Mucosa of gallbladder (tissue), 1 donor: ENCODE measurements around the gene RSPO1. TPM values are rescaled to one million over a fixed set of nuclear protein-coding genes. Genes with fewer than 3 reads are reported as not detected.

Experiments used
- DNase-seq: peaks from one replicate; pipeline ENCODE4 v3.0.0-alpha.2; 2020; ENCODE audit warnings: low spot score
- total RNA-seq: library from RNA; stranded (reverse); gene quantifications from one replicate; pipeline ENCODE4 v1.2.1, GENCODE V29; 2021
- donor health status: DM: no; HTN: no; CAD: no.

Gene RSPO1
- total RNA-seq, 1 donor from 2014 or later = 6.0 TPM

- no peak for DNase-seq
These were observed 22.2 kb upstream of the RSPO1 start for GRCh38 chr1:37656881-37657280.

- DNase-seq = no peak
These were observed 21.3 kb upstream of the RSPO1 start for GRCh38 chr1:37656026-37656425.

GRCh38 chr1:37655274-37655673 lies 20.6 kb upstream of the RSPO1 start:
- DNase-seq = no peak

- DNase-seq = no peak
These were observed 19.2 kb upstream of the RSPO1 start for GRCh38 chr1:37653906-37654305.

GRCh38 chr1:37652976-37653375 lies 18.3 kb upstream of the RSPO1 start:
- no peak for DNase-seq

GRCh38 chr1:37651803-37652202 lies 17.1 kb upstream of the RSPO1 start:
- DNase-seq = no peak

- no peak for DNase-seq
These were observed 16.0 kb upstream of the RSPO1 start for GRCh38 chr1:37650721-37651120.

- no peak for DNase-seq
These were observed 15.5 kb upstream of the RSPO1 start for GRCh38 chr1:37650173-37650572.

GRCh38 chr1:37647281-37647680 lies 12.6 kb upstream of the RSPO1 start:
- DNase-seq = no peak

- DNase-seq = no peak
These were observed 6.4 kb upstream of the RSPO1 start for GRCh38 chr1:37641059-37641458.

- DNase-seq = no peak
These were observed 1.7 kb upstream of the RSPO1 start for GRCh38 chr1:37636435-37636834.

GRCh38 chr1:37634992-37635902 lies 555 bp upstream of the RSPO1 start:
- DNase-seq = no peak

GRCh38 chr1:37633938-37634243 lies 801 bp downstream of the RSPO1 start:
- no peak for DNase-seq

GRCh38 chr1:37633040-37633937 lies 1.4 kb downstream of the RSPO1 start:
- DNase-seq = no peak

GRCh38 chr1:37631036-37631435 lies 3.7 kb downstream of the RSPO1 start:
- DNase-seq = no peak

- no peak for DNase-seq
These were observed 4.2 kb downstream of the RSPO1 start for GRCh38 chr1:37630426-37631028.

- no peak for DNase-seq
These were observed 4.8 kb downstream of the RSPO1 start for GRCh38 chr1:37629726-37630425.

- DNase-seq = no peak
These were observed 5.7 kb downstream of the RSPO1 start for GRCh38 chr1:37629008-37629407.

- no peak for DNase-seq
These were observed 6.6 kb downstream of the RSPO1 start for GRCh38 chr1:37628026-37628556.

- DNase-seq = no peak
These were observed 12.6 kb downstream of the RSPO1 start for GRCh38 chr1:37622131-37622530.

GRCh38 chr1:37621326-37621870 lies 13.3 kb downstream of the RSPO1 start:
- DNase-seq = no peak
